HG02759 (cell line): ENCODE results near the gene CNTN6.

Experiments
- ATAC-seq: cut with Tn5 transposase; IDR thresholded peaks from one replicate; pipeline ENCODE4 v1.9.1; 2021; ENCODE audit warnings: mild to moderate bottlenecking, moderate library complexity; ENCODE audit not compliant: unreplicated experiment

Gene CNTN6

GRCh38 chr3:1400571-1400970 lies 307.7 kb downstream of the CNTN6 start:
- ATAC-seq, result no peak

GRCh38 chr3:1404270-1404962 lies 311.6 kb downstream of the CNTN6 start:
- no peak for ATAC-seq

- peak; percentile 54 for ATAC-seq
Observed at GRCh38 chr3:1406250-1406649, 313.4 kb downstream of the CNTN6 start.

DNA sequence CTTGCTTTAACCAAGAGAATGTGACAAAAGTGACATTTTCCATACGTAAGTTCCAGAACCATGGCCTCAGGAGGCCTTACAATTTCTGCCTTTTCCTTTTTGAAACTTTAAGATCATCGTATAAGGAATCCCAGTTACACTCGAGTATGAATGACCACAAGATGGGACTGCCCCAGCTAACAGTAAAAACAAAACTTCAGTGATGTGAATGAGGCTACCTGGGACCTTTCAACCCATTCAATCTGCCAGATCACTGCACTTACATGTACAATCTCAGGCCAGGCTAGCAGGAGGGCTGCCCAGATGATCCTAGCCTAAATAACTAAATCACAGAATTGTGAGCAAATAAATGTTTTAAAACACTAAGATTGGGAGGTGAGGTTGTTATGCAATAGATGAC lies 328.8 kb downstream of the CNTN6 start:
- peak; percentile 90 for ATAC-seq

DNA sequence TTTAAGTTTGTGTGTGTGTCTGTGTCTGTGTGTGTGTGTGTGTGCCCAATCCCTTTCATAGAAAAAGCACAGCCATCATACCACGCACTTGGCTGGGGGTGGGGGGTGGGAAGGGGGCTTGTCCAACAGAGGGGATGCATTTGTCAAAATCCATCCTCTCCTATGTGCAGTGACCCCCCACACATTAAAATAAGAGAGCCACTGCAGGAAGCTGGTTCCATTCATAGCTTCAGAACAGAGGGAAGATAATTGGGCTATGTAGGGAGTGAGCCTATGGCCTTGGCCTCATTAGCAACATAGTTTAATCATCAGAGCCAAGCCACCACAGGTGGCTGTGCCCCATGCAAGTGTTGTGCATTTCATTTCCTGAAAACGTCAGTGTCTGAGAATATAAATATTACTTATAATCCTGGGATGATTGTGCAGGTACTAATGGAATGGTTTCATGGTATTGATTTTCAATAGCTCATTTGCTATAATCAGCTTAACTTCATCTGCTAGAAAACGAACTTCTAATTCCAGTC lies 330.8 kb downstream of the CNTN6 start:
- ATAC-seq, result no peak

GRCh38 chr3:1439395-1439794 lies 346.6 kb downstream of the CNTN6 start:
- no peak for ATAC-seq

- no peak for ATAC-seq
Observed at GRCh38 chr3:1442271-1442670, 349.4 kb downstream of the CNTN6 start.

DNA sequence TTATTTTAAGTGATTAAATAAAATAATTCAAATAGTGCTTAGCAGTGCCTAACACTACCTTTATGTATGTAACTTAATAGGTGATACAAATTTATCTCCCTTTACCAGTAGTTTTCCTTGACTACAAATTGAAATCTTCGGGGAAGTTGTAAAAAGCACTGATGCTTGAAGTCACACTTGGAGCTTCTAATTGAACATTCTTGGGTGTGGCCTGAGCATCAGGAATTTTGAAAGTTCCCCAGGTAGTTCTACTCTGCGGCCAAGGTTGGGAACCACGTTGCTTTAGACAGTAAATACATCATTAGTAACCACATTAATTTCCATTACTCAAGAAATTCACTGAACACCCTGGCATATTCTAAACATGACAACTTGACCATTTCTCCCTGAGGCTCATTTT lies 351.4 kb downstream of the CNTN6 start:
- ATAC-seq, result no peak

GRCh38 chr3:1446531-1446930 lies 353.7 kb downstream of the CNTN6 start:
- no peak for ATAC-seq

DNA sequence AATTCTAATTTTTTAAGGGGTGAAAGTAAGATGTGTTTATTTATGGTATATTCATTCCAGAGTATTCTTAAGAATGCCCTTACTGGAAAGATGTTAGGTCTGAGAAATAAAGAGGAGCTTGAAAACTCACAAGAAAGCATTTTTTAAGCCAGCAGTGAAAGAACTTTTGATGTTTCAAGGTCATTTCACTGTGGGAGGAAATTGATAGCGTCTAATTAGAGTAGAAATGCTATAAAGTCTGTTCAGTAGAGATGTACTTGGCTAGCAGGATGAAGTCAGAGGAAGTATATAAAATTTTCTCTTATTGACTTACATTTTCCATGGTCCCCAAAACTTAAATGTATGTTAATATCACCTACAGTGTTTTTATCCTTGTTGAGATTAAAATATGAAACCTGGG lies 354.6 kb downstream of the CNTN6 start:
- no peak for ATAC-seq

GRCh38 chr3:1448443-1448842 lies 355.6 kb downstream of the CNTN6 start:
- no peak for ATAC-seq
